Coronary artery (tissue), 2 donors: ENCODE data around the gene MPC1L.

ENCODE experiments used
- DNase-seq: peaks from one replicate; pipeline ENCODE4 v3.0.0-alpha.2; 2017; ENCODE audit warnings: low spot score
- H3K27ac ChIP-seq, 2 donors: fragments of 200-600 bp; sonication (generic); one replicate each; pipeline ENCODE4 v1.5.1; 2016 to 2019
- H3K4me3 ChIP-seq: fragments of 200-600 bp; sonication (generic); 2 replicates; pipeline ENCODE4 v1.5.1; 2016; ENCODE audit warnings: mild to moderate bottlenecking, moderate library complexity
- CTCF ChIP-seq: fragments of 200-600 bp; sonication (generic); IDR thresholded peaks from one replicate; pipeline ENCODE4 v1.5.1; 2019; ENCODE audit warnings: antibody characterized with exemption

The MPC1L gene

GRCh38 chrX:40612511-40612910 lies 10.7 kb upstream of the MPC1L start:
- H3K4me3 ChIP-seq = no peak overlapping the region
- H3K27ac ChIP-seq = no peak overlapping the region
- no peak for TF ChIP-seq CTCF
- DNase-seq = no peak

- TF ChIP-seq CTCF = no peak
- Histone ChIP-seq H3K27ac (no peak overlapping the region), H3K4me3 (no peak overlapping the region)
- no peak for DNase-seq
These were observed 7.3 kb upstream of the MPC1L start for GRCh38 chrX:40615976-40616375.

GRCh38 chrX:40617566-40617965 lies 5.7 kb upstream of the MPC1L start:
- no peak for TF ChIP-seq CTCF
- DNase-seq = no peak
- no peak overlapping the region for H3K27ac ChIP-seq
- no peak overlapping the region for H3K4me3 ChIP-seq

- no peak overlapping the region for H3K4me3 ChIP-seq
- TF ChIP-seq CTCF = no peak
- H3K27ac ChIP-seq = no peak overlapping the region
- no peak for DNase-seq
These were observed 619 bp upstream of the MPC1L start for GRCh38 chrX:40622479-40623138.

- no peak for TF ChIP-seq CTCF
- DNase-seq = no peak
- Histone ChIP-seq H3K27ac (no peak overlapping the region), H3K4me3 (no peak overlapping the region)
These were observed 437 bp downstream of the MPC1L start for GRCh38 chrX:40623665-40624064.

- Histone ChIP-seq H3K27ac (no peak overlapping the region), H3K4me3 (no peak overlapping the region)
- TF ChIP-seq CTCF = no peak
- no peak for DNase-seq
These were observed 2.1 kb downstream of the MPC1L start for GRCh38 chrX:40625294-40625693.

GRCh38 chrX:40628506-40628905 lies 5.3 kb downstream of the MPC1L start:
- no peak overlapping the region for H3K27ac ChIP-seq
- no peak for TF ChIP-seq CTCF
- H3K4me3 ChIP-seq = no peak overlapping the region
- no peak for DNase-seq
